ENCODE measurements around the gene SMYD5.
"Not testable (repeated sequence)": the region's sequence is repeated elsewhere in the genome, so short reads cannot be mapped to it uniquely, and the experiment has no call there.

DNA sequence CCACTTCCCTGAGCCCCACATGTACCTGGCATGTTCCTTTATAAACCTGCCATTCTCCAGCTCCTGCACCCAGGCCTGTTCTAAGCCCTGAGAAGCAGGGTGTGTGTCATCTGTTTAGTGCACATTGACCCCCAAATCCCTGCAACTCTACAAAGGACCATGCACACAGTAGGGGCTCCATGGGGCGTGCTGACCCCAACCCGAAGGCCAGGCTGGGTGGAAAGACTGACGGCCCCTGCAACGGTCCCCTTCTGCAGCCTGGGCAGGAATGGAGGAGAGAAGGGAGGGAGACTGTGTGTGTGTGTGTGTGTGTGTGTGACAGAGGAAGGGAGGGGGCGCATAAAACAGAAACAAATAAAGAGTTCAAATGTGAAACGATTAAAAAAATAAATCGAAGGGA, 43.7 kb upstream of the SMYD5 start:
- TF ChIP-seq POLR2A (IDR thresholded peaks at IDR 0.05) = not testable (repeated sequence)
- TF ChIP-seq, protein P1, sequence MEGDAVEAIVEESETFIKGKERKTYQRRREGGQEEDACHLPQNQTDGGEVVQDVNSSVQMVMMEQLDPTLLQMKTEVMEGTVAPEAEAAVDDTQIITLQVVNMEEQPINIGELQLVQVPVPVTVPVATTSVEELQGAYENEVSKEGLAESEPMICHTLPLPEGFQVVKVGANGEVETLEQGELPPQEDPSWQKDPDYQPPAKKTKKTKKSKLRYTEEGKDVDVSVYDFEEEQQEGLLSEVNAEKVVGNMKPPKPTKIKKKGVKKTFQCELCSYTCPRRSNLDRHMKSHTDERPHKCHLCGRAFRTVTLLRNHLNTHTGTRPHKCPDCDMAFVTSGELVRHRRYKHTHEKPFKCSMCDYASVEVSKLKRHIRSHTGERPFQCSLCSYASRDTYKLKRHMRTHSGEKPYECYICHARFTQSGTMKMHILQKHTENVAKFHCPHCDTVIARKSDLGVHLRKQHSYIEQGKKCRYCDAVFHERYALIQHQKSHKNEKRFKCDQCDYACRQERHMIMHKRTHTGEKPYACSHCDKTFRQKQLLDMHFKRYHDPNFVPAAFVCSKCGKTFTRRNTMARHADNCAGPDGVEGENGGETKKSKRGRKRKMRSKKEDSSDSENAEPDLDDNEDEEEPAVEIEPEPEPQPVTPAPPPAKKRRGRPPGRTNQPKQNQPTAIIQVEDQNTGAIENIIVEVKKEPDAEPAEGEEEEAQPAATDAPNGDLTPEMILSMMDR (IDR thresholded peaks at IDR 0.05) = not testable (repeated sequence)

Measured in breast epithelium (tissue), 3 donors.